Measurements from ENCODE around the gene USP37.

The USP37 gene

GRCh38 chr2:218470448-218470847, 97.7 kb downstream of the USP37 start:
- Histone ChIP-seq H4K20me1 (ENCODE audit: low read depth, low read length) (no peaks in the 10 kb centered on the region), H3K4me3 (ENCODE audit: insufficient read depth, low read length, poor library complexity, severe bottlenecking) (no peak overlapping the region), H2AFZ (ENCODE audit: low read depth, low read length, severe bottlenecking) (no peak overlapping the region), H3K9me2 (replicated peaks; ENCODE audit: insufficient read depth, low read length) (no peaks in the 10 kb centered on the region), H3K79me2 (ENCODE audit: insufficient read depth, low read length) (no peaks in the 10 kb centered on the region), H3K27me3 (ENCODE audit: low read length) (no peaks in the 10 kb centered on the region), H3F3A (ENCODE audit: insufficient read depth) (no peaks in the 10 kb centered on the region; the same call in 1 of the 2 replicates), H3K9ac (ENCODE audit: low read length) (no peak overlapping the region), H3K4me2 (ENCODE audit: low read depth, low read length, poor library complexity, severe bottlenecking) (no peak overlapping the region), H3K9me3 (ENCODE audit: insufficient read depth, low read length) (no peaks in the 10 kb centered on the region), H3K27ac (ENCODE audit: low read depth, low read length) (no peak overlapping the region), H3K36me3 (ENCODE audit: low read length) (peaks cover 14% of the 10 kb centered on the region; the same call in 1 of the 2 replicates)
- TF ChIP-seq CTCF (IDR thresholded peaks at IDR 0.05; ENCODE audit: insufficient read depth, low read length, poor library complexity, severe bottlenecking) (no peak), EZH2phosphoT487 (conservative IDR thresholded peaks at IDR 0.05; ENCODE audit: low read length) (no peak)

- no peak overlapping the region for H3K4me3 ChIP-seq (ENCODE audit: insufficient read depth, low read length, poor library complexity, severe bottlenecking)
- H3K79me2 ChIP-seq (ENCODE audit: insufficient read depth, low read length), result no peaks in the 10 kb centered on the region
- H3K27me3 ChIP-seq (ENCODE audit: low read length), result no peaks in the 10 kb centered on the region
- no peaks in the 10 kb centered on the region for H3K9me2 ChIP-seq (replicated peaks; ENCODE audit: insufficient read depth, low read length)
- no peak overlapping the region for H3K4me2 ChIP-seq (ENCODE audit: low read depth, low read length, poor library complexity, severe bottlenecking)
- TF ChIP-seq EZH2phosphoT487 (conservative IDR thresholded peaks at IDR 0.05; ENCODE audit: low read length) (no peak), CTCF (IDR thresholded peaks at IDR 0.05; ENCODE audit: insufficient read depth, low read length, poor library complexity, severe bottlenecking) (peak; percentile 50)
- no peaks in the 10 kb centered on the region for H3K9me3 ChIP-seq (ENCODE audit: insufficient read depth, low read length)
- H3F3A ChIP-seq (ENCODE audit: insufficient read depth), result peaks cover 4% of the 10 kb centered on the region; the same call in 1 of the 2 replicates
- peaks cover 5% of the 10 kb centered on the region; the same call in 1 of the 2 replicates for H3K36me3 ChIP-seq (ENCODE audit: low read length)
- H2AFZ ChIP-seq (ENCODE audit: low read depth, low read length, severe bottlenecking), result no peak overlapping the region
- no peaks in the 10 kb centered on the region for H4K20me1 ChIP-seq (ENCODE audit: low read depth, low read length)
- no peak overlapping the region for H3K9ac ChIP-seq (ENCODE audit: low read length)
- no peak overlapping the region for H3K27ac ChIP-seq (ENCODE audit: low read depth, low read length)
Observed at GRCh38 chr2:218465987-218466633, 102.0 kb downstream of the USP37 start.

GRCh38 chr2:218458598-218458997, 109.6 kb downstream of the USP37 start:
- H3K9me3 ChIP-seq (ENCODE audit: insufficient read depth, low read length), result no peaks in the 10 kb centered on the region
- no peaks in the 10 kb centered on the region for H4K20me1 ChIP-seq (ENCODE audit: low read depth, low read length)
- peaks cover 4% of the 10 kb centered on the region; the same call in 1 of the 2 replicates for H3F3A ChIP-seq (ENCODE audit: insufficient read depth)
- no peak overlapping the region for H3K4me3 ChIP-seq (ENCODE audit: insufficient read depth, low read length, poor library complexity, severe bottlenecking)
- H3K9ac ChIP-seq (ENCODE audit: low read length), result no peak overlapping the region
- no peak overlapping the region for H3K4me2 ChIP-seq (ENCODE audit: low read depth, low read length, poor library complexity, severe bottlenecking)
- H3K27ac ChIP-seq (ENCODE audit: low read depth, low read length), result no peak overlapping the region
- H2AFZ ChIP-seq (ENCODE audit: low read depth, low read length, severe bottlenecking), result no peak overlapping the region
- H3K79me2 ChIP-seq (ENCODE audit: insufficient read depth, low read length), result no peaks in the 10 kb centered on the region
- H3K36me3 ChIP-seq (ENCODE audit: low read length), result peaks cover 20% of the 10 kb centered on the region
- no peaks in the 10 kb centered on the region for H3K9me2 ChIP-seq (replicated peaks; ENCODE audit: insufficient read depth, low read length)
- H3K27me3 ChIP-seq (ENCODE audit: low read length), result no peaks in the 10 kb centered on the region
- TF ChIP-seq CTCF (IDR thresholded peaks at IDR 0.05; ENCODE audit: insufficient read depth, low read length, poor library complexity, severe bottlenecking), result no peak
- no peak for TF ChIP-seq EZH2phosphoT487 (conservative IDR thresholded peaks at IDR 0.05; ENCODE audit: low read length)
